NB4 (cell line): ENCODE results near the gene RAD51B.

ENCODE experiments used
- DNase-seq: peaks from one replicate; pipeline ENCODE4 v3.0.0; 2010; ENCODE audit warnings: low read depth
- H3K4me3 ChIP-seq: one replicate; pipeline ENCODE4 v1.5.1; 2011; ENCODE audit warnings: mild to moderate bottlenecking, low read depth, low read length, moderate library complexity
- MAX ChIP-seq: IDR thresholded peaks from 2 replicates; pipeline ENCODE4 v1.6.1; 2011; ENCODE audit warnings: low read depth, low read length
- MYC ChIP-seq: IDR thresholded peaks from 2 replicates; pipeline ENCODE4 v1.6.1; 2011; ENCODE audit warnings: low read depth, low read length
- POLR2A ChIP-seq: IDR thresholded peaks from 2 replicates; pipeline ENCODE4 v1.6.1; 2011; ENCODE audit warnings: mild to moderate bottlenecking; ENCODE audit not compliant: insufficient read length; ENCODE audit errors: extremely low read depth
- TF ChIP-seq, protein P1 (sequence below): IDR thresholded peaks from one replicate; pipeline ENCODE4 v1.5.1; 2012; ENCODE audit warnings: low read depth, low read length

The RAD51B gene

DNA sequence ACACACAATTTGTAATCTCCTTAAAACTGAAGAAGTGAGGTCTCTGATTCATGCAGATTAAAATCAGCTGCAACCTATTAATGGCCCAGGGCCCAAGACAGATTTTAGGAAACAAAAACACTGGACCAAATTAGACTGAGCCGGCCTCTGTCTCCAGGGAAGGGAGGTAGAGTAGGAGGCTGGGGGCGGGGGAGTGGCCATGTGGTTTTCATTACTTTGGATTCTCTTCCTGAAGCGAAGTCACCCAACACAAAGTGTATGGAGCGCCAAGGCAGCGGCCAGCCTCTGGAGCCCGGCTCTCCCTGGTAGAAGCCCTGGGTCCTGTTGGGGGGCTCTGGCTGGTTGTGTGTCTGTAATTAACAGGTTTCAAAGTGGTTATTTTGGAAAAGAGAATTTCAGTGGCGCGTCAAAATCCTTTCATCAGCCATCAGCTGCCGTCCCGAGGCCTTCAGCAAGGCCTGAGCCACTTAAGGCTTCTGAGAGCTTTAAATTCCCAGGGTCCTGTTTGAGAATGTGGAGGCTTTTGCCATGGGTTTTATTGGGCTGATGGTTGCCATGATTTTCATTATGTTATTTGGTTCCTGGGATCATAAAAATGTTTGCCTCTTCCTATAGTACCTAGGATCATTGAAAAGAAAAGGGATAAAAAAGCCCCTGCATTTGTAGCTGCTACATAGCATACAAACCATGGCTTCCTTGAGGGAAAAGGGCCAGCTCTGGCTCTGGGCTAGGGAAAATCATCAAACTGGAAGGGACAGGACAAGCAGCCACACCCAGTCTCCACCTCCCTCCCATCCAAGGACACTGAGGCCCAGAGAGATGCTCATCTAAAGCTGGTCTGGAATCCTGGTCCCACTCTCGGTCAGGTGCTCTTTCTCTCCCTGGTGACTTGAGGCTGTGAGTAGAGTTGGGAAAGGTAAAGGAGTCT is 690.9 kb downstream of the RAD51B start:
- TF ChIP-seq POLR2A (no peak), MYC (no peak), MAX (no peak)
- TF ChIP-seq, protein P1, sequence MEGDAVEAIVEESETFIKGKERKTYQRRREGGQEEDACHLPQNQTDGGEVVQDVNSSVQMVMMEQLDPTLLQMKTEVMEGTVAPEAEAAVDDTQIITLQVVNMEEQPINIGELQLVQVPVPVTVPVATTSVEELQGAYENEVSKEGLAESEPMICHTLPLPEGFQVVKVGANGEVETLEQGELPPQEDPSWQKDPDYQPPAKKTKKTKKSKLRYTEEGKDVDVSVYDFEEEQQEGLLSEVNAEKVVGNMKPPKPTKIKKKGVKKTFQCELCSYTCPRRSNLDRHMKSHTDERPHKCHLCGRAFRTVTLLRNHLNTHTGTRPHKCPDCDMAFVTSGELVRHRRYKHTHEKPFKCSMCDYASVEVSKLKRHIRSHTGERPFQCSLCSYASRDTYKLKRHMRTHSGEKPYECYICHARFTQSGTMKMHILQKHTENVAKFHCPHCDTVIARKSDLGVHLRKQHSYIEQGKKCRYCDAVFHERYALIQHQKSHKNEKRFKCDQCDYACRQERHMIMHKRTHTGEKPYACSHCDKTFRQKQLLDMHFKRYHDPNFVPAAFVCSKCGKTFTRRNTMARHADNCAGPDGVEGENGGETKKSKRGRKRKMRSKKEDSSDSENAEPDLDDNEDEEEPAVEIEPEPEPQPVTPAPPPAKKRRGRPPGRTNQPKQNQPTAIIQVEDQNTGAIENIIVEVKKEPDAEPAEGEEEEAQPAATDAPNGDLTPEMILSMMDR = no peak
- H3K4me3 ChIP-seq = no peak overlapping the region

DNA sequence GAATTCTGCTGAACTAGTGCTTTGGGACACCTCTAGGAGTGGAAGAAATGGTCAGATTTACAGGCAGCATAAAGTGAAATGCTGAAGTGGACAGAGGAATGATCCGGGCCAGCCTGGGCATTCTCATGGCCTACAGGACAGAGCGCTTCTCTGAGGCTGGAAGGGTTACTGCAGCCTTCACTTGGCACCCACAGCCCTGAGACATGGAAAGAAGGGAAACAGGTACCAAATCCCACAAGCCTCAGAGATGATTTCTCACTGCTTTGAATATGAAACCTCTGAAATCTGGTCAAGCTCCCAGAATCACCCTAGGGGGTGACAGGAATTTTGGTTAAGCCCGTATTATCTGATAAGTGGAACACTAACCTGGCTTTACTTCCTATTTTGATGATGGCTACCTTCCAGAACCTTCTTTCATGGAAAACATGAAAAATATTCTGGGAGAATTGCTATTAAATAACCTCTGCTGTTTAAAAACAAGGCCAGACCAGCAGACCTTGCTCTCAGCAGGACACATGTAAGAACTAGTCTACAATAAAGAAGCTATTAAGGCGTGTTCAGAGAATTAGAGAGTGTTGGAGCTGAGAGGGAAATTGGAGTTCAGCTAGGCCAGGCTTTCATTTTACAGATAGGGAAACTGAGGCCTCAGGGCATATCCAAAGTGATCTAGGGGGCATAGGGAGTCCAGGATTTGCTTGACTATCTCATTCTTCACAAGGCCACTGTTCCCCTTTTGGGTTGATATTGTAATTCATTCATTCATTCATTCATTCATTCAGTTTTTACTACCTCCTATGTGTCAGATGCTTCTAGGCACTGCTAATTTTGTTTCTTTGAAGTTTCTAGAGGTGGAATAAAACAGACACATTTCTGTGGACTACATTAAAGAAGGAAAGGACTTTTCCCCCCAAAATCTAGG is 691.8 kb downstream of the RAD51B start:
- no peak overlapping the region for H3K4me3 ChIP-seq
- TF ChIP-seq, protein P1 = no peak
- TF ChIP-seq MYC (no peak), POLR2A (no peak), MAX (no peak)
- DNase-seq = no peak

More for the DNA sequence above, 690.9 kb downstream of the RAD51B start:
- DNase-seq = no peak

- no peak overlapping the region for H3K4me3 ChIP-seq
- no peak for DNase-seq
- no peak for TF ChIP-seq POLR2A
- no peak for TF ChIP-seq MAX
- TF ChIP-seq MYC = no peak
- TF ChIP-seq, protein P1 = no peak
Observed at GRCh38 chr14:68512088-68512487, 692.5 kb downstream of the RAD51B start.

DNA sequence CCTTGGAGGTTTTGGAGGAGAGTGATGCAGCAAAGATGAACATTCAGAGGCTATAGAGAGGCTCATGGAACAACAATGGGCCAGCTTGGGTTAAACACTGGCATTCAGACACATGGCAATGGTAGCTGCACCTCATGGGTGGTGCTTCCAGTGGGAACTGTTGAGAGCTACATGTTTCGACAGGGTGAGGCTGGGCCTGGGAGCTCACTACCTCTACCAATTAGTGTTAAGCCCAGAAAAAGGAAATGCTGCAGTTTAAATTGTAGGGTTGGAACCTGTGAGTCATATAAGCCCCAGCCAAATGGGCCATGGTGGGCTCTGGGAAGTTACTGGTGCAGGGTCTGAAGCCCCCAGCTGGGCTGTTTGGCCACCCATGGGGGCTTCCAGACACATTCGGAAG is 693.6 kb downstream of the RAD51B start:
- H3K4me3 ChIP-seq = no peak overlapping the region
- no peak for DNase-seq
- TF ChIP-seq MYC = no peak
- TF ChIP-seq MAX = no peak
- no peak for TF ChIP-seq POLR2A
- TF ChIP-seq, protein P1 = no peak

DNA sequence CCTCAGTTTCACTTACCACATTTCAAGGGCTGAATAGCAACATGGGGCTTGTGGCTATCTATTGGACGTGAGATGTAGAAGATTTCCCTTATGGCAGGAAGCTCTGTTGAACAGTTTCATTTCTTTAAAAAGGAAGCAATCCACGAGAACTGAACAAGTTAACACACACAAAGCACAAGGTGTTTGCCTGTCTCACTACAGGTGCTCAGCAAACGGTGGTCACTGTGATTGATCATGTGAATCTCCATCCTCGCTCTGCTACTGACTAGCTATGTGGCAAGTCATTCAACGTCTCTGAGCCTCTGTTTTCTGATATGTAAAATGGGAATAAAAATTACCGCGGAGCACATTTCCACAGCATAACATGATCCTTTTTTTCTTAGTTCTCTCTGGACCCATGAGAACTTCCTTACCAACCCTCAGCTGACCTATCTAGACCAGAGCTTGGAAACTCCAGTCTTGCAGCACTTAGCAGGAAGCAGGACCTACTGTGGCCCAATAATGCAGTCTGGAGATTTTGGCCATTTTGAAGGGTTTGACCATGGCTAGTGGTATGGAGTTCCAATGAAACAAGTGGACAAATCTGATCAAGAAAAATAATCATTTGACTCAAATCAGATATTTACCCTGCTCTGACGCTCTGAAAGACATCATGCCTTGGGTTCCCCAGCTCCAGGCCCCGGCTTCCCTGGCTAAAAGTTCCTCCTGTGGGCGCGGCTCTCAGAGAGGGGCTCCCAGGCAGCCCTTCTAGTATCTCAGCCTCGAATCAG is 694.4 kb downstream of the RAD51B start:
- no peak for TF ChIP-seq MYC
- TF ChIP-seq MAX = no peak
- TF ChIP-seq, protein P1 = no peak
- no peak for TF ChIP-seq POLR2A
- DNase-seq = no peak
- no peak overlapping the region for H3K4me3 ChIP-seq
